ENCODE results near the gene DIAPH2.

DIAPH2 gene

GRCh38 chrX:97065066-97065465, 380.4 kb downstream of the DIAPH2 start:
- no peak for DNase-seq

- DNase-seq, result no peak
These were observed 381.3 kb downstream of the DIAPH2 start for GRCh38 chrX:97065973-97066372.

DNA sequence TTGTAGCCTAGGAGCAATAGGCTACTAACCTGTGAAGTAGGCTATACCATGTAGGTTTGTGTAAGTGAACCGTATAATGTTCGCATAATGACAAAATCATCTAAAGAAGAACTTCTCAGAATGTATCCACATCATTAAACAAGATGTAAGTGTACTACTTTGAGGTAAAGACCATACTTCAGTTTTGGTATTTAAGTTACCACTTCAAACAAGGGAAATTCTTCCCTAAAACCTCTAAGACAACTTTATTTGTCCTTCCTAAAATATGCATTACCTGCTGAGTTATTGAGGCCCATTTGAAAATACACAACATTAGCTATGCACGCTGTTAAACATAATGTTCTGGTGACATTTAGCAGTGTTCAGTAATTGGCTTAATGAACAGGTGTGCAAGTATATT, 381.7 kb downstream of the DIAPH2 start:
- no peak for DNase-seq

GRCh38 chrX:97070346-97070745, 385.7 kb downstream of the DIAPH2 start:
- no peak for DNase-seq

DNA sequence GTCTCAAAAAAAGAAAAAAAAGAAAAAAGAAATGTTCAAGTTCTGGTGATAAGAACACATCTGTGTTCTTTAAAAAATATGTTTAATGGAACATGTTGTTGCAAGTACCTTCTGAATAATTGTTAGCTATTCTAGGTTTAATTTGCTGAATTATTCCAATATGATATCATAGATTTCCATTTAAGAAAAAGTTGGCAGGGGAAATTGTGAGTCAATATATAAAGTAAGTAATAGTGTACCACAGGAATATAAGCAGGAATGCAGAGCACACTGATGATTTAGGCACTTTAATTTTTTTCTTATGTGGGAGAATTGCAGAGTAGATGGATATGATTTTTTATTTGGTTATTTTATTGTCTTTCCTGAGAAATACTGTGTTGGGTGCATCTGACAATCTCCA, 389.8 kb downstream of the DIAPH2 start:
- no peak for DNase-seq

DNA sequence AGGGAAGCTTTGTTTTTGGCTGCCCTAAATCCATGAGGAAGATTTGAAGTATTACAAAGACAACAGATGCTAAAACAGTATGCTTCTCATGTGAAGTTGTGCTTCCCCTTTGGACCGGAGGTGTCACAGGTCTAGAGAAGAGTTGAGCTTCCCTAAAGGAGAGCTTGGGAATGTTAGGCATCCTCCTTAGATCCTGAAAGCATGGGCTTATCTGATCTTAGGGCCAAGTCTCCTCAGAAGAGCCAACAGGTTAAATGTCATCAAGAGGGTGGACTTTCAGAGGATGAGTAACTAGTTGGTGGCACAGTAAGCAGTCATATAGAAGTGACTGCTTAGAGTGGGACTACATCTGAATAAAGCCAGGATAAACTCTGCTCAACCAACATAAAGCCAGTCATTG, 404.5 kb downstream of the DIAPH2 start:
- no peak for DNase-seq

GRCh38 chrX:97096385-97096784, 411.7 kb downstream of the DIAPH2 start:
- no peak for DNase-seq

DNA sequence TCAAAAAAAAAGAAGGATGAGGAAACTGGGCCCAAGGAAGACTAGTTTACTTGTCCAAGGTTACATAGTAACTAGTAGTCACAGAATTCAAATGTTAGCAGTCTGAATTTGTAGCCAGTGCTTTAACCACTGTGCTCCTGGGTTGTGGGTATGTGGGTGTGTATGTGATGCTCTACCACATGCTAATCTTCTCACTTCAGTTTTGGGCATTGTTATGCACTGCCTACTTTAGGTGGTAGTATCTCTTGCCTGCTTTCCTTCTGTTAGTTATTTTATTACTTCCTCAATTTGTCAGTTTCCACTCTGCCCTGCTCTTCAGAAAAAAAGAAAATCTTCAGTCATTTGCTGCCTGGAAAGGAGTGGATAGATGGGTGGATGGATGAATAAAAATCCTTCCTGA, 418.3 kb downstream of the DIAPH2 start:
- DNase-seq, result no peak

DNA sequence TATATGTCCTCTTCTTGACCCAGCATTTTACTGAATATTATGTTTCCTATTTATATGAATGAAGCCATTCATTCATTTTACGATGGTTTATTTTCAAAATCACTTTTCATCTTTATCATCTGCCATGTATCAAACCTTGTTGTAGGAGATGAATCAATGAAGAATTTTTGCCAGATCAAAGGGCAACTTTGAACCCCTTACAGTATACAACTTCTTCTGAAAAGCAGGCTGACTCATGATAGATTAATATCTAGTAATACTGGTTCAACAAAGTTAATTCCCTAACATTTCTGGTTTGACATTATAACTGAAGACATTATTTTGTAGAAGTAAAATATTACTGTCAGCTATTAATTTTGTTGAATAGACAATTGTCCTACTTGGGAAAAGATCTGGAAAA, 425.1 kb downstream of the DIAPH2 start:
- no peak for DNase-seq

GRCh38 chrX:97117572-97117971, 432.9 kb downstream of the DIAPH2 start:
- no peak for DNase-seq

GRCh38 chrX:97119474-97120109, 434.9 kb downstream of the DIAPH2 start:
- no peak for DNase-seq

DNA sequence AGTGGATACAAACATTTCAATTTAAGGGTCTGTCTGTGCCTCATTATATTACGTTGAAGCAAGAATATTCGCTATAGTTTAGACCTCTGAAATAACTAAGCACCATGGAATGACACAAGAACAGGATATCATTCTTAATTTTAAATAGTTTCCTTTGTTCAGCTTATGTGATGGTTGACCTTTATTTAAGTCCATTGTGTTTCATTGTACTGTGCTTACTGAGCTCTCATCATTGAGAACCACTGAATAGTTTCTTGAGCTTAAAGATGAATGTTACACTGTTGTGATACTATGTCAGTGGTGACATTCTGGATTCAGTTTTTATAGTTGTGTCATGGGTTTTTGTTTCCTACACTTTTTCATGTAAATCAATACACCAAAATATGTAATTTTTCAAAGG, 438.4 kb downstream of the DIAPH2 start:
- DNase-seq, result no peak

GRCh38 chrX:97126020-97126419, 441.4 kb downstream of the DIAPH2 start:
- DNase-seq, result no peak

DNA sequence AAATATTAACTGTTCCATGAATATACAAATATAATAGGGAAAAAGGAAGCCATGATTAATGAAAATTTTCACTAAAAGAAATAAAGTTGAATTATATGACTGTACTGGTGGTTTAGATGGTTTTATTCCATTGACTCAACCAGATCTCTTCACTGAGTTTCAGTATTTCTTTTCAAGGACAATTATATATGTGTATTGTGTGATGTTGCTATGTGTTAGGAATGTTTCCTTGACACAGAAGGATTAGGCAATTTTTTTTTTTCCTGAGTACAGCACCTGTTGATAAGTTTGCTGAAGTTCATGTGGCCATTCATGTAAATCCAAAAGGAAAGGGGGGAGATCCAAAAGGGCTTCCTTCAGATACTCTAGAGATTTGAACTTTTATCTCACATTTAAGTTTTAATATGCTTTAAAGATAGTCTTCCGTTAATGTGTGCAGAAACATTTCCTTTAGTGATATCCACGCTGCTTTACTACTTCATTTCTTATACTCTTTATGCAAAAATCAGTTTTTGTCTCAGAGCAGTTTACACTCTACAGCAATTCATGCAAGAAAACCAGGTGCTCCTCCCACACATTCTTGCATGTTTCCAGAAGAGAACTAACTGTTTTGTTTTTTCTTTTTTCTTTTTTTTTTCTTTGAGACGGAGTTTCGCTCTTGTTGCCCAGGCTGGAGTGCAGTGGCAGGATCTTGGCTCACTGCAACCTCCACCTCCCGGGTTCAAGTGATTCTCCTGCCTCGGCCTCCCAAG, 448.2 kb downstream of the DIAPH2 start:
- no peak for DNase-seq

DNA sequence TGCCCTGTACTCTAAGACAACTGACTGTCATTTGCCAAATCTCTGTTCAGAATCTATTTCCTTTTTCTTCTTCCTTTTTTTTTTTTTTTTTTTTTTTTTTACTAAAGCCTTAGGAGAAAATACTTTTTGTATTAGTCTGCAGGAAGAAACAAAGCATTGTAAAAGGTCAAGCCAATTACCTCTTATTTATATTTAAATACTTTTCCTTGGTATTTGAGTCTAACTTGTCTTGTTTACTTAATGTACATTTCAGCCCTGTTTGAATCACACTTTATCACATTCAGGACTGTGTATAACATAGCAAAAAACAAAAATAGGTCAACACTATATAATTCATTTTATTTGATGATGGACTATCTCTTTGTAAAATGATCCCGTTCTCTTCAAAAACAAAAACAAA, 461.3 kb downstream of the DIAPH2 start:
- DNase-seq, result no peak

DNA sequence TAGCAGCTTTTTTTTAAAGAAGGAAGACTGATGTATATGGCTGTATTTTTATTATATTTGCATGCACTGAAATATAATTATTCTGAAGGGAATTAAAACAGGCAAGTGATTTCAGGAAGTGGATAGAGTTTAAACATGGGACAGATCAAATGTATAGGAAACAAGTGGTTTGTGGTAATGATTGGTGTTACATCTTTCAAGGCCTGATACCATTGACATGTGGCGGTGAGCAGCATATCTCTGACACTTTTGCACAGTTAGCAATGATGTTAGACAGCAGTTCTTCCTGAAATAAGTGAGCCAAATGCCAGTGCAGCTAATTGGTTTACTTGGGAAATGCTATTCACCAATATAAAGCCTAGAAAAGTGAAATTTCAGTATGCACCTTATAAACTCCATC, 471.2 kb downstream of the DIAPH2 start:
- peak in 1 of 2 donors; percentile 0 for DNase-seq

- DNase-seq, result no peak
These were observed 473.6 kb downstream of the DIAPH2 start for GRCh38 chrX:97158269-97158668.

DNA sequence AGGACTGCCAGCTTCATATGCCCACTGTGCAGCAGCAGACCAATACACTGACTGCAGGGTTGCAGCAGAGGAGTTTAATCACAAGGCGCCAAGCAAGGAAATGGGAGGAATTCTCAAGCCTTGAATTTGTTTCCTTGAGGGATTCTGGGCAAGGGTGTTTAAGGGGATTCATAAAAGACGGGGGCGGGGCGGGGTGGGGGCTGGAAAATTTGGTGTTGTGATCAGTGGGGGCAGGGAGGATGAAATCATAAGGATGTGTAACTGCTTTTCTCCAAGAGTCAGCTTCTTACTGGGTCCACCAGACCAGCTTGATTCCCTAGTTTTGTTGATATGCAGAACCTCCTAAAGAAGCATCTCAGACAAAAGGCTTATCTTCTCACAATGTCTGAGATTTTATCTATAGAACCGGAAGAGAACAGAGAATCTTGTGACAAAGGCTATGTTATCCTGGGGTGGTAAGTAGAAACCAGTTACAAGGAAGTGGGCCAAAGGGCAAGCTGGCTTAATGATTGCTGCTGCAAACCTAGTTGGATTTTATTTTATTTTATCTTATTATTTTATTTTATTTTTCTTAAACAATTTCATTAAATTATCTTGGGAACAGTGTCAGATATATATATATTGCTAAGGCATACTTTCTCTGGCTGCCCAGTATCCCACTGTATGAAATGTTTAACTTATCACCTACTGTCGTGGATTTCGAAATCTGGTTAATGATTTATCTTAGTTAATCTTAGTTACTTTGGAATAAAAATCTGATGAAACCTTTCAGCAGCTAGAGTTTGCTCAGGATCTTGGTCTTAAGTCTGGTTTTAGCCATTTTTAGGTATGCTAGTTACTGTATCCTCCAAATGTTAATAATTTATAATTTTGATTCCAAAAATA, 475.5 kb downstream of the DIAPH2 start:
- DNase-seq, result no peak

DNA sequence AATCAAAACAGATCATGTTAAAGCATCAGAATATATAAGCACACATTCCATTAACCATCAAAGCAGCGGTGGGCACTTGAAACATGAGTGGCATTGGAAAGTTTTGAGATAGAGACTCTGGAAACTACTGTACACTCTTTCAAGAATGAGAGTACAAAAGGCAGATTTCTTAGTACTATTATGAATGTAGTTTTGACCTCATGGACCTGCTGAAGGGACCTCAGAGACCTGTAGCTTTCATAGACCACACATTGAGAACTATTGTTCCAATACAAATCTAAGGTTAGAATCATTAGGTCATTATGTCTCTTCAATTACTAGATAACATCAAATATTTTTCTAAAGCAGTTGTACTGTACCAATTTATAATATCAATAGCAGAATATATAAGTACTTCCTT, 482.7 kb downstream of the DIAPH2 start:
- DNase-seq, result no peak

DNA sequence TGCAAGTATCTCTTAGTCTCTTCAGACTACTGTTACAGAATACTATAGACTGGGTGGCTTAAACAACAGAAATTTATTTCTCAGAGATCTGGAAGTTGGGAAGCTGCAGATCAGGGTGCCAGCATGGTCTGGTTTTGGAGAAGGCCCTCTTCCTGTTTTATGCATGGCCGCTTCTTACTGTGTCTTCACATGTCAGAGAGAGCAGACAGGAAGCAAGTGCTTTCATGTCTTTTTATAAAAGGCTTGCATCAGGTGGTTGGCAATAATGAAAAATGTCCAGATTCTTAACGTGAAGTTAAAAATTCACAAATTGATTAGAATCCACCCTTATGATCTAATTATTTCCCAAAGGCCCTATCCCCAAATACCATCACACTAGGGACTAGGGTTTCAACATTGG, 484.0 kb downstream of the DIAPH2 start:
- no peak for DNase-seq

- DNase-seq, result no peak
These were observed 490.5 kb downstream of the DIAPH2 start for GRCh38 chrX:97175147-97175546.

DNA sequence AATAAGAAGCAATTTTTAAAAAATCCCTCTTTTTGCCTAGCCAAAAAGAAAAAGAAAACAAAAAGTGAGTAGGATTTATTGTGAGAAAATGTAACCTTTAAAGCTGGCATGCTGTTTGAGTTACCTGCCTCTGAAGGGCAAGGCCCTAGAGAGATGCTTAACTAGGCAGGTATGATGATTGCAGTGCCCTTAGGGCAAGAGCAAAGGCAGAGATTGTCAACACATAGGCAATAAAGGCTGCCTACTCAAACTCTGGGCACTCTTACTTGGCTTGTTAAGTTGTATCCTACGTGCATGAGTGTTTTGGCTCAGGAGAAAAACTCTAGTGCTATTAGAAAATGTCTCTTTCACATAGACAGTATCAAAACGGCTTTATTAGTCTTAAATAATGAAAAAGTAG, 505.0 kb downstream of the DIAPH2 start:
- no peak for DNase-seq

- no peak for DNase-seq
These were observed 514.9 kb downstream of the DIAPH2 start for GRCh38 chrX:97199501-97199900.

GRCh38 chrX:97200454-97200853, 515.8 kb downstream of the DIAPH2 start:
- no peak for DNase-seq
